ENCODE measurements around the gene NFIC.
A peak's percentile ranks its signal among the peaks of the same experiment; 100 is the strongest.

The NFIC gene

GRCh38 chr19:3358689-3359014 is 7.7 kb upstream of the NFIC start:
- no peak for DNase-seq

- DNase-seq, result peak in 52 of 58 donors; percentile 22 to 84 (median 64)
Measured at GRCh38 chr19:3359015-3359918, 7.1 kb upstream of the NFIC start.

- no peak for DNase-seq
Measured at GRCh38 chr19:3359919-3360420, 6.4 kb upstream of the NFIC start.

- DNase-seq, result peak in 56 of 58 donors; percentile 20 to 83 (median 70)
Measured at GRCh38 chr19:3360421-3361383, 5.7 kb upstream of the NFIC start.

- peak in 9 of 58 donors; percentile 14 to 43 (median 27) for DNase-seq
Measured at GRCh38 chr19:3361384-3362216, 4.8 kb upstream of the NFIC start.

- DNase-seq, result no peak
Measured at GRCh38 chr19:3362217-3362906, 4.0 kb upstream of the NFIC start.

GRCh38 chr19:3363841-3364500 is 2.4 kb upstream of the NFIC start:
- no peak for DNase-seq

- DNase-seq, result no peak
Measured at GRCh38 chr19:3364501-3364858, 1.9 kb upstream of the NFIC start.

- no peak for DNase-seq
Measured at GRCh38 chr19:3365093-3365835, 1.1 kb upstream of the NFIC start.

- DNase-seq, result peak in 32 of 58 donors; percentile 13 to 78 (median 48)
Measured at GRCh38 chr19:3366753-3367627, 607 bp downstream of the NFIC start.

GRCh38 chr19:3367628-3368440 is 1.5 kb downstream of the NFIC start:
- DNase-seq, result no peak

- no peak for DNase-seq
Measured at GRCh38 chr19:3368441-3368795, 2.0 kb downstream of the NFIC start.

- peak in 1 of 58 donors; percentile 42 for DNase-seq
Measured at GRCh38 chr19:3368848-3369336, 2.5 kb downstream of the NFIC start.

- peak in 38 of 58 donors; percentile 14 to 73 (median 42) for DNase-seq
Measured at GRCh38 chr19:3369337-3370213, 3.2 kb downstream of the NFIC start.

GRCh38 chr19:3370214-3370720 is 3.9 kb downstream of the NFIC start:
- DNase-seq, result peak in 3 of 58 donors; percentile 27 to 32 (median 30)

Measured in anterior cingulate cortex (tissue), 58 donors.